ENCODE results near the gene DGKG. TPM values are rescaled to one million over a fixed set of nuclear protein-coding genes. Genes with fewer than 3 reads are reported as not detected.

Gene DGKG
- polyA plus RNA-seq, 1 of the 3 experiments (the other 2 are of a cell fraction): 0.12 TPM

DNA sequence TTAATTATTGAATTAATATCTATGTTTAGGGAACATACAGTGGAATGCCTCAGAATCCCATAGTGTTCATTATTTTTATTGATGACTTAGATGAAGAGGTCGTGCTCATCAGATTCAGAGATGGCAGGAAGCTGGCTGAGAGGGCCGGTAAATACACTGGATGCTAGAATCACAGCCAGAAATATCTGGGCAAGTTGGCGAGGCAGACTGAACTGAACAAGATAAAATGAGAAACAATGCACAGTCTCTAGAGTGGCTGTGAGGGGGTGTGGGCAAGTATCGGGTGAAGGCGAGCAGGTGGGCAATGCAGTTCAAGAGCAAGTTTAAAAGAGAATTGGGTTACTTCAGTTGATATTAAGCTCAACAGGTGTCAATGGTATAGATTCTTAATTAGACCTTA, 5.9 kb downstream of the DGKG start:
- peaks cover 0 to 6% of the 10 kb centered on the region in 2 experiments; a peak in 1 of 4 replicates for H3K4me1 ChIP-seq (ENCODE audit: control insufficient read depth in 1 of 2, insufficient read depth in 2 of 2, low read depth in 1 of 2, low read length in 1 of 2)
- H3K79me2 ChIP-seq (ENCODE audit: insufficient read depth): no peaks in the 10 kb centered on the region
- CTCF ChIA-PET: no interaction called here
- no peak overlapping the region for H3K27ac ChIP-seq (ENCODE audit: low read depth in 2 of 2, low read length in 1 of 2)
- 61% methylated on average over 5 of the region's 5 CpGs for WGBS (ENCODE audit: low lambda C conversion rate)
- H3K4me2 ChIP-seq: no peak overlapping the region
- no peak for DNase-seq
- no peak overlapping the region for H2AFZ ChIP-seq (ENCODE audit: low read depth)
- no peak overlapping the region for H3K9ac ChIP-seq
- no peaks in the 10 kb centered on the region for H3K9me2 ChIP-seq
- H3K4me3 ChIP-seq (ENCODE audit: low read depth in 2 of 2, low read length in 1 of 2): no peak overlapping the region
- POLR2A ChIA-PET: no interaction called here
- peaks cover 11% of the 10 kb centered on the region for H3K27me3 ChIP-seq (ENCODE audit: insufficient read depth)
- no peaks in the 10 kb centered on the region for H3K9me3 ChIP-seq
- H4K20me1 ChIP-seq (ENCODE audit: insufficient read depth): no peaks in the 10 kb centered on the region
- TF ChIP-seq, protein P1, sequence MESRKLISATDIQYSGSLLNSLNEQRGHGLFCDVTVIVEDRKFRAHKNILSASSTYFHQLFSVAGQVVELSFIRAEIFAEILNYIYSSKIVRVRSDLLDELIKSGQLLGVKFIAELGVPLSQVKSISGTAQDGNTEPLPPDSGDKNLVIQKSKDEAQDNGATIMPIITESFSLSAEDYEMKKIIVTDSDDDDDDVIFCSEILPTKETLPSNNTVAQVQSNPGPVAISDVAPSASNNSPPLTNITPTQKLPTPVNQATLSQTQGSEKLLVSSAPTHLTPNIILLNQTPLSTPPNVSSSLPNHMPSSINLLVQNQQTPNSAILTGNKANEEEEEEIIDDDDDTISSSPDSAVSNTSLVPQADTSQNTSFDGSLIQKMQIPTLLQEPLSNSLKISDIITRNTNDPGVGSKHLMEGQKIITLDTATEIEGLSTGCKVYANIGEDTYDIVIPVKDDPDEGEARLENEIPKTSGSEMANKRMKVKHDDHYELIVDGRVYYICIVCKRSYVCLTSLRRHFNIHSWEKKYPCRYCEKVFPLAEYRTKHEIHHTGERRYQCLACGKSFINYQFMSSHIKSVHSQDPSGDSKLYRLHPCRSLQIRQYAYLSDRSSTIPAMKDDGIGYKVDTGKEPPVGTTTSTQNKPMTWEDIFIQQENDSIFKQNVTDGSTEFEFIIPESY (IDR thresholded peaks at IDR 0.05; ENCODE audit: borderline replicate concordance, low read depth): no peak
- no peak for TF ChIP-seq POLR2AphosphoS5 (IDR thresholded peaks at IDR 0.05; ENCODE audit: low read depth, low read length)
- TF ChIP-seq GATA2 (CRISPR knock-in tag; IDR thresholded peaks at IDR 0.05): no peak
- TF ChIP-seq, protein P2, sequence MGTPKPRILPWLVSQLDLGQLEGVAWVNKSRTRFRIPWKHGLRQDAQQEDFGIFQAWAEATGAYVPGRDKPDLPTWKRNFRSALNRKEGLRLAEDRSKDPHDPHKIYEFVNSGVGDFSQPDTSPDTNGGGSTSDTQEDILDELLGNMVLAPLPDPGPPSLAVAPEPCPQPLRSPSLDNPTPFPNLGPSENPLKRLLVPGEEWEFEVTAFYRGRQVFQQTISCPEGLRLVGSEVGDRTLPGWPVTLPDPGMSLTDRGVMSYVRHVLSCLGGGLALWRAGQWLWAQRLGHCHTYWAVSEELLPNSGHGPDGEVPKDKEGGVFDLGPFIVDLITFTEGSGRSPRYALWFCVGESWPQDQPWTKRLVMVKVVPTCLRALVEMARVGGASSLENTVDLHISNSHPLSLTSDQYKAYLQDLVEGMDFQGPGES (IDR thresholded peaks at IDR 0.05; ENCODE audit: low read depth, low read length): no peak
- TF ChIP-seq JUND (IDR thresholded peaks at IDR 0.05): no peak
- no peak for TF ChIP-seq CHD2 (IDR thresholded peaks at IDR 0.05; ENCODE audit: low read length, partially characterized antibody)
- no peak for TF ChIP-seq NFIC (IDR thresholded peaks at IDR 0.05; ENCODE audit: borderline replicate concordance)
- TF ChIP-seq FOXM1 (IDR thresholded peaks at IDR 0.05; ENCODE audit: low read depth): no peak
- no peak for TF ChIP-seq YY1 (IDR thresholded peaks at IDR 0.05; ENCODE audit: low read depth)
- no peak for TF ChIP-seq RCOR1 (IDR thresholded peaks at IDR 0.05; ENCODE audit: low read length)
- TF ChIP-seq TCF12 (IDR thresholded peaks at IDR 0.05): no peak
- no peak for TF ChIP-seq TAF1 (IDR thresholded peaks at IDR 0.05; ENCODE audit: borderline replicate concordance, low read depth, low read length)
- TF ChIP-seq SMC3 (IDR thresholded peaks at IDR 0.05; ENCODE audit: low read depth, low read length): no peak
- H3K36me3 ChIP-seq (replicated peaks in 1 of 2; ENCODE audit: control insufficient read depth in 1 of 2, insufficient read depth in 2 of 2, low read length in 1 of 2): no peaks in the 10 kb centered on the region
- H3F3A ChIP-seq (replicated peaks; ENCODE audit: insufficient read depth): no peaks in the 10 kb centered on the region

DNA sequence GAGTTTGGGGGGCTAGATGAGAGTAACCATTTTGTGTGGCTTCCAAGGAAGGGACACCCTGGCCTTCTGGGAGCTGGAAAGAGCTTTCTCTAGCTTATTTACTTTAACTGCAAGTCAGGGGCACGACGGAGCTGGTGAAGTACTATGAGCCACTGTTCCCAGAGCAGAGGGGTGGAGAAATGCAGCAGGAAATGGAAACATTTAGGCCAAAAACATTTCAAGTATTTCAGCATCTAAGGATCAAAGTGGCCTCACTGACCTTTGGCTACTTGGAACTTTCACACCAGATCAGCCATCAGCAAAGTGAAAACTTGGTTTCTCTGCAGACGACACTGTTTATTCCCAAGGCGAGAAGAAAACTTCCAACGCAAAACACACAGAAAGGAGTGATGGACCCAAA, 7.9 kb downstream of the DGKG start:
- Histone ChIP-seq H3F3A (replicated peaks; ENCODE audit: insufficient read depth) (no peaks in the 10 kb centered on the region), H3K36me3 (replicated peaks in 1 of 2; ENCODE audit: control insufficient read depth in 1 of 2, insufficient read depth in 2 of 2, low read length in 1 of 2) (no peaks in the 10 kb centered on the region), H3K9me2 (no peaks in the 10 kb centered on the region), H3K4me1 (ENCODE audit: control insufficient read depth in 1 of 2, insufficient read depth in 2 of 2, low read depth in 1 of 2, low read length in 1 of 2) (no peaks in the 10 kb centered on the region), H4K20me1 (ENCODE audit: insufficient read depth) (no peaks in the 10 kb centered on the region), H3K9me3 (no peaks in the 10 kb centered on the region), H3K9ac (no peak overlapping the region), H3K27me3 (ENCODE audit: insufficient read depth) (no peaks in the 10 kb centered on the region), H3K79me2 (ENCODE audit: insufficient read depth) (no peaks in the 10 kb centered on the region), H3K4me2 (no peak overlapping the region), H3K27ac (ENCODE audit: low read depth in 2 of 2, low read length in 1 of 2) (no peak overlapping the region), H3K4me3 (ENCODE audit: low read depth in 2 of 2, low read length in 1 of 2) (no peak overlapping the region), H2AFZ (ENCODE audit: low read depth) (no peak overlapping the region)
- ChIA-PET CTCF (interaction anchor here (0.9 to 1.0 kb wide), 2 partner anchors 73 to 495 kb away, joined by 3 read pairs; no protein-coding TSS in a partner anchor), POLR2A (no interaction called here)
- DNase-seq: no peak
- TF ChIP-seq JUND (IDR thresholded peaks at IDR 0.05): no peak
- TF ChIP-seq NRF1 (IDR thresholded peaks at IDR 0.05; ENCODE audit: low read depth, low read length): no peak
- no peak for TF ChIP-seq FOXJ3 (CRISPR knock-in tag; IDR thresholded peaks at IDR 0.05)
- no peak for TF ChIP-seq EZH2phosphoT487 (IDR thresholded peaks at IDR 0.05; ENCODE audit: borderline replicate concordance, low read depth)
- TF ChIP-seq CHD2 (IDR thresholded peaks at IDR 0.05; ENCODE audit: low read length, partially characterized antibody): no peak
- 85% methylated on average over 4 of the region's 5 CpGs for WGBS (ENCODE audit: low lambda C conversion rate)
